Activated T-helper 9 cell treated with anti-CD3 and anti-CD28 coated beads, Interleukin-2, amount 50 U/mL, for 16 hours (primary cell): ENCODE data around the gene ARL14EP.

Experiments
- DNase-seq: peaks from one replicate; pipeline ENCODE4 v3.0.0-alpha.2; 2020; ENCODE audit warnings: low read depth

Gene ARL14EP

GRCh38 chr11:30328681-30329080 is 5.8 kb downstream of the ARL14EP start:
- no peak for DNase-seq

- no peak for DNase-seq
Measured at GRCh38 chr11:30329150-30329940, 6.4 kb downstream of the ARL14EP start.

GRCh38 chr11:30333405-30333804 is 10.5 kb downstream of the ARL14EP start:
- no peak for DNase-seq

- no peak for DNase-seq
Measured at GRCh38 chr11:30342736-30343166, 19.8 kb downstream of the ARL14EP start.

GRCh38 chr11:30344085-30344484 is 21.2 kb downstream of the ARL14EP start:
- DNase-seq, result no peak

- no peak for DNase-seq
Measured at GRCh38 chr11:30345644-30346043, 22.7 kb downstream of the ARL14EP start.

GRCh38 chr11:30346068-30346688 is 23.3 kb downstream of the ARL14EP start:
- DNase-seq, result no peak

GRCh38 chr11:30348035-30348434 is 25.1 kb downstream of the ARL14EP start:
- no peak for DNase-seq

- no peak for DNase-seq
Measured at GRCh38 chr11:30349885-30350284, 27.0 kb downstream of the ARL14EP start.

GRCh38 chr11:30350384-30350783 is 27.5 kb downstream of the ARL14EP start:
- DNase-seq, result no peak

- DNase-seq, result no peak
Measured at GRCh38 chr11:30351061-30351460, 28.2 kb downstream of the ARL14EP start.

- no peak for DNase-seq
Measured at GRCh38 chr11:30356391-30356790, 33.5 kb downstream of the ARL14EP start.

GRCh38 chr11:30357872-30358271 is 35.0 kb downstream of the ARL14EP start:
- no peak for DNase-seq

- no peak for DNase-seq
Measured at GRCh38 chr11:30358536-30358935, 35.6 kb downstream of the ARL14EP start.

GRCh38 chr11:30360741-30361140 is 37.8 kb downstream of the ARL14EP start:
- DNase-seq, result no peak

- DNase-seq, result no peak
Measured at GRCh38 chr11:30364139-30364836, 41.4 kb downstream of the ARL14EP start.

GRCh38 chr11:30364837-30365482 is 42.1 kb downstream of the ARL14EP start:
- no peak for DNase-seq

GRCh38 chr11:30365793-30366517 is 43.1 kb downstream of the ARL14EP start:
- no peak for DNase-seq

GRCh38 chr11:30368394-30368793 is 45.5 kb downstream of the ARL14EP start:
- no peak for DNase-seq

GRCh38 chr11:30370164-30370563 is 47.3 kb downstream of the ARL14EP start:
- no peak for DNase-seq

GRCh38 chr11:30377347-30377746 is 54.4 kb downstream of the ARL14EP start:
- DNase-seq, result no peak

- no peak for DNase-seq
Measured at GRCh38 chr11:30380846-30381245, 57.9 kb downstream of the ARL14EP start.
